NCI-H526 (cell line): ENCODE measurements around the gene RETREG2.
A peak's percentile ranks its signal among the peaks of the same experiment; 100 is the strongest.

Experiments used
- DNase-seq, 2 experiments: peaks; one replicate each; lab custom pipeline; 2025; lab: John Stamatoyannopoulos, UW

RETREG2 gene, protein sequence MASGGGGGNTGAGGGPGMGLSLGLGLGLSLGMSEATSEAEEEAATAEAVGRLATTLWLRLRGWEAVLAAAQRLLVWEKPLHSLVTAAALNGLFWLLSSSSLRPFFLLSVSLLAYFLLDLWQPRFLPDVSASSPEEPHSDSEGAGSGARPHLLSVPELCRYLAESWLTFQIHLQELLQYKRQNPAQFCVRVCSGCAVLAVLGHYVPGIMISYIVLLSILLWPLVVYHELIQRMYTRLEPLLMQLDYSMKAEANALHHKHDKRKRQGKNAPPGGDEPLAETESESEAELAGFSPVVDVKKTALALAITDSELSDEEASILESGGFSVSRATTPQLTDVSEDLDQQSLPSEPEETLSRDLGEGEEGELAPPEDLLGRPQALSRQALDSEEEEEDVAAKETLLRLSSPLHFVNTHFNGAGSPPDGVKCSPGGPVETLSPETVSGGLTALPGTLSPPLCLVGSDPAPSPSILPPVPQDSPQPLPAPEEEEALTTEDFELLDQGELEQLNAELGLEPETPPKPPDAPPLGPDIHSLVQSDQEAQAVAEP

DNA sequence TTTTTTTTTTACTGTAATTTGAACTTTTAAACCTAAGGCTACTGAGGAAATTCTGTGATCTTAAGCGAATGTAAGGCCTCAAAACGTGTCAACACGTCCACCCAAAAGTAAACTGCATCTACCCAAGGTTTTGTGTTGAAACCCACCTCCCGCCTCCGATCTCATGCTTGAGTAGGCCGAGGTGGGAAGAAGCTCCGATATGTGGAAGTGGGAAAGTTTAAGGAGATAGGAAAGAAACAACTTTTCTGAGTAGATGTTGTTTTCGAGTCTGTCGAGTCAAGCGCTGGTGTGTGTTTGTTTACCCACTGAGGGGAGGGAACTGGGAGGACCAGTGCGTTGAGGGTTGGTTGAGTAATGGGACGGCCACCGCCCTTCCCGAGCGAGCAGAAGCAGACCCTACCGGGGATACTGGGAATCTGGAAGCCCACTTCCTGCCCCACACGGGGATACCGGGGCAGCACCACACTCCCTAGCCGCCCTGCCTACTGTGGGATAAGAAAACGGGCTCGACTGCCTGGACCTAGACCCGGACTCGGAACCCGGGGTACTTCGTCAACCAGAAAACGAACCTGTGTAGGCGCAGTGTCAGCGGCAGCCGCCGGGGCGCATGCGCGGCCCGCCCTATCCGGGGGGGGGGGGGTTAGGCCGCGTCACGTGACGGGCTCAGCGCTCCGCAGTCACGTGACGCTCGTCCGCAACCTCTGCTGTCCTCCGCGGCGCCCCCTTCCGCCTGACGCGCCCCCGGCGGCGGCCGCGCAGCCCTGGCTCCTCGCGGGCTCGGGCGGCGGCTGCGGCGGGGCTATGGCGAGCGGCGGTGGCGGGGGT is at the start of gene RETREG2:
Gene RETREG2, plus strand, starts transcription at position 724 of the 825 bp plus-strand sequence. Its CDS starts 78 bp downstream, at position 802.
- DNase-seq = peak; percentile 82 to 92

DNA sequence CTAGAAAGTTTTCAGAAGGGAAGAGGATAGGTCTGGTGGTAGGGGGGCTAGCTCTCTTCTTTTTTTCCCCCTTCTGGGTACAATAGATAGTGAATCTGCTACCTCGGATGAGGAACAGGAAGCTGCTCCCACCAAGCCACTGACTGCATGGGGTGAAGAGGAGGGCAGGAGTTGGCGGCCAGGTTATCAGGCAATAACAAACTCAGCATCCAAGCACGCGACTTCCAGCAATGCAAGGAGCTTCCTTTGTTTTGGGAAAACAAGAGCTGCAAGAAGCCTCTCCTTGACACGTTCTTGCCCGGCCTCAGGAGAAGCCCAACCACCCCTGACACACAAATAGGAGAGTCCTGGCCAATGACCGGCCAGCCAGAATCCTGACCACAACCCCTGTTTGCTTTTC is 49.7 kb upstream of the RETREG2 start:
- DNase-seq = no peak

DNA sequence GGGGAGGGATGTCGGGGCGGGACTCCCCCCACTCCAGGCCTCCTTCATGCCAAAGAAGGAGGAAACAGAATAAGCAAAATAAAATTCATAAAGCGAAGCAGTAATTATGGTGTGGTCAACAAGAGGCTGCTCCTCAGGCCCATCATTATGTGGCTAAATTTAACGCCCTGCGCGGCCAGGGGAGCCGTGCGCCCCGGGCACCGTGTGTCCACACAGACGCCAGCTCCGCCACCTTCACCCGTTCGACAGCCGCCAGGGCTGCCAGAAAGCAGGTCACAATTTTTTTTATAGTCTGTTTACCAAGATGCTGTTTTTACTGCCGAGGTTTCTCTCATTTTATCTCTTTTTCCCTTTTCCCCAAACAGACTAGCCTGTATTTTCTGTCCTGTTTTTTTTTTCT is 48.5 kb upstream of the RETREG2 start:
- no peak for DNase-seq

DNA sequence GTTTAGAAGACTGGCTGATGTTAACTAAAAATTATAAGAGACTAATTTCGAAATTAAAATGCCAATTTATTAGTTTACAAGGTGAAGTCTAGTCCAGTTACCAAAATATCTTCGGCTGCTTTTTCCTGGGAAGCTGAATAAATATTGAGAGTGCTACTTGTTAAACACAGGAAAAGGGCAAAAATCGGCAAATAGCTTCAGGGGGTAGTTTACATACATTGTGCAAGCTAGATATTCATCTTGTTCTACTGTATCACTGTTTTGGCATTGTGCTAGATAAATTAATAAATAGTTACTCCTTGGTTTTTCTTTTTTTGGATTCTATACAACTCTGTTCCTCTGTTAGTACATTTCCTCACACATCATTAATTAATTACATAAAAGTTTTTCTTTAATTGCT is 46.7 kb upstream of the RETREG2 start:
- no peak for DNase-seq

DNA sequence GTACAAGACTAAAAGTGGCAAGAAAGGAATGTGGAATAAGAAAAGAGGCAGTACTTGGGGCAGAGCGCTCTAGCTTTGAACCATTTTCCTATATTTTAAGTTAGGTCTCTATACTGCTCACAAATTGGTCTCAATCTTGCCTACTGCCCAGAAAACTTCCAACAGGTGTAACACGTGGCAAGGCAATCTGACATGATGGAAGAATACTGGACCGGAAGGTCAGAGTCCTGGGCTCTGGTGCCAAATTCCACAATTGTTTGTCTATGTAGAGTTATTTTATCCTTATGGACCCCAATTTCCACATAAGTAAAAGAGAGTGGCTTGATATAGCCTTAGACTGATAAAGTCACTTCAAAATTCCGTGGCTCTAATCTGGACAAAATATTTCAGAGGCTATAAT is 46.3 kb upstream of the RETREG2 start:
- no peak for DNase-seq

DNA sequence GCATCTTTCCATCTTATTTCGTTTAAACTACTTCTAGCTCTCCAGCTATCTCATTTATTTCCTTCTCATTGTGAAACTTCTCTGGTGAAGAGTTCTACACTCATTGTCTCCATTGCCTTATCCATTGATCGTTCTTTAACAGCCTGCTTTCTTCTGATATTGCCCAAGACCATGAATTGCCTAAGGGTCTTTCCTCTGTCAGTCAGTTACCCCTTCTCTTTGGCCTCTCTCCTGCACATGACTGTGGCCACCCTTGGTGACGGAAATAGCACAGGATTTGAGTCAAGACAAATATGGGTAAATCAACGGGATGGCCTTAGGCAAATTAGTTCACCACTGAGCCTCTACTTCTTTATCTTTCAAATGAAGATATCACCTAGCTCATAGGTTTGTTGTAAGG is 44.1 kb upstream of the RETREG2 start:
- no peak for DNase-seq

DNA sequence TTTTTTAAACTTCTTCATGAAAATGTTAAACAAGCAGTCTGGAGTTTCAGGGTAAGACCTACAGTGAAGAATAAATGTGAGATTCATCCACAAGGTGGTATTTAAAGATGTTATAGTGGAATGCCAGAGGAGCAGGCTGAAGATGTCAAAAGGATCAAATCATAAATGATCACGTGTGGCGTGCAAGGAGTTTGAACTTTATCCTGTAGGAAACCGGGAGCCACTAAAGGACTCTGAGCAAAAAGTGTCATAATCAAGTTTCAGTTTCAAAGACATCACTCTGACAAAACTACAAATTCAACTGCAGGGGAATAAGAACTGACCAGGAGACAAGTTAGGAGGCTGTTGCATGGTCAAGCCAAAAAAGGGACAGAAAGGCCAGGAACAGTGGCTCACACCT is 37.4 kb upstream of the RETREG2 start:
- no peak for DNase-seq

DNA sequence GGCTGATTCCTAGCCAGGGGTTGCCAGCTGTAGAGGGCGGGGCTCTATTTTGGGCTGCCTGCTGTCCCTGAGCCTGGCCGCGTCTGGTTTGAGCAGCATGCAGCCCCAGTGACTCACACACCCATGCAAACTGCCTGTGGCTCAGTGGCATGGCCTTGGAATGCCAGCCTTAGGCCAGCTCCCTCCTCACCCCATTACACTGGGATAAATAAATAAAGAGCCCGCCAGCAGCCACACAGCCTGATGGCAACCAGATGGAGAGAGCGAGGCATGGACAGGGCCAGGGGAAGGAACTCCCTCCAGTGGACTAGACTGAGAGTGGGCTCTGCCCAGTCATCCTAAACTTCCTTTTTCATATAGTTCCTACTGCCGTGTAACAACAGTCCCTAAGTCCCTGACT is 35.7 kb upstream of the RETREG2 start:
- no peak for DNase-seq

DNA sequence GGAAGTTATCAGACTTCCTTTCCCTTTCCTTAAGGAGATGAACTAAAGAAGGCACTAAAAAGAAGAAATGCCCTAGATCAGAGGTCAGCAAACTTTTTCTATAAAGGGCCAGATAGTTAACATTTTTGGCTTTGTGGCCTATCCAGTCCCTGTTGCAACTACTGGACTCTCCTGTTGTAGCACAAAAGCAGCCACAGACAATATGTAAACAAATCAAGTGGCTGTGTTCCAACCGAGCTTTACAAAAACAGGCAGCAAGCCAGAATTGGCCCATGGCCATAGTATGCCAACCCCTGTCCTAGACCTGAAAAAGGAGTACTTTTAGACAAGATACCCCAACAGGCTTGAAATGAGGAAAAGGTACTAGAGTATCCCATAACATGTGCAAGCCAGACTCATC is 28.4 kb upstream of the RETREG2 start:
- no peak for DNase-seq

DNA sequence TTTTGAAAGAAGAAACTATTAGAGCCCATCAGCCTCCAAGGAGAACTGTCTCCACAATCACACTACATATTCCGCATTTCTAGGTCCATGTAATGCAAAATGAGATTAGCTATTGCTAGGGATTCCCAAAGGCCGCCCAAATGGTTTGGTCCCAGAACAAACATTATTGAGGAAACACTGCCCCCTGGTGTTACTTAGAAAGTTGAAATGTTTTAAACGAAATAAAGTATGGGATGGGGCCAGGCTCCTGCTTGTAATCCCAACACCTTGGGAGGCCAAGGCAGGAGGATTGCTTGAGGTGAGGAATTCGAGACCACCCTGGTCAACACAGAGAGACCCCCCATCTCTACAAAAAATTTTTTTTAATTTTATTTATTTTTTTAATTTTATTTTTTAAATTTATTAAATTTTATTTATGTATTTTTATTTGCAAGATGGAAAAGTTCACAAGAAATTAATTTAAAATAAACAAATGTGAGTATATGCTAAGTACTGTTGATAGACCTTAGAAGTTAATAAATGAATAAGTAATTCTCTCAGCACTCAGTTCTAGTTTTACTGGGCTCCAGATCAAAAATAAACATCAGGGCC is 22.9 kb upstream of the RETREG2 start:
- DNase-seq = peak; percentile 79 to 91

DNA sequence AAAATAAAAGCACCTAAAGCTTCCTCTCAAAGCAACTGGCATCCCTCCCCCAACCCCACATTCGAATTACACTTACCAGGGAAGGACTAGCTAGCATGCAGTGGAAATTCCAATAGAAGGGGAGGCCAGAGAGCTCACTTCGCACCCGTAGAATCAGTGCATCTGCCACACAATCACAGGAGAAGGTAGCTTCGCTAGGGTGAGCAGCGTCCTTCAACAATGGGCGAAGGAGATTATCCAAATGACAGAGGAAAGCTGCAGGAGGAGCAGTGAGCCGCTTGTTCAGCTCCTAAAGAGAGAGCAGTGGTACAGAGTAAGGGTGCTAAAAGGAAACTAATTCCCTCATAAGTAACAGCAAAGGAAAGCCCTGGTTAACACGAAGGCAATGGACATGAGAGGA is 20.7 kb upstream of the RETREG2 start:
- DNase-seq = no peak

DNA sequence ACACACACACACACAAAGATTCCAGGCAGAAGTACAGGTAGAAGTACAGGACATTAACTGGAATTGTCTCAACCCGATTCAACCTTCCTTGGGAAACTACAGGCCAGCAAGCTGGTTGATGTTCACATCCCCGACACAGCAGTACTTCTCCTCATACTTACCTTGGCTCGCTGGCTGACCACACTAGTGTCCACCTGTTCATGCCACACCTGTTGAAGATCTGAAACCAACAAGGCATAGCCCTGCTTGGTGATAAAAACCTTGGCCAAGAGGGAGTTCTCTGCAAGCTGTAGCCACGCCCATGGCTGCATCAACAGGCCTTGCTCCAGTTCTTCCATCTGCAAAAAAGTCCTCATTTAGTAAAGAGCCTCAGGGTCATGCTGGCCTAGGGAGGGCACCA is 20.1 kb upstream of the RETREG2 start:
- DNase-seq = no peak

DNA sequence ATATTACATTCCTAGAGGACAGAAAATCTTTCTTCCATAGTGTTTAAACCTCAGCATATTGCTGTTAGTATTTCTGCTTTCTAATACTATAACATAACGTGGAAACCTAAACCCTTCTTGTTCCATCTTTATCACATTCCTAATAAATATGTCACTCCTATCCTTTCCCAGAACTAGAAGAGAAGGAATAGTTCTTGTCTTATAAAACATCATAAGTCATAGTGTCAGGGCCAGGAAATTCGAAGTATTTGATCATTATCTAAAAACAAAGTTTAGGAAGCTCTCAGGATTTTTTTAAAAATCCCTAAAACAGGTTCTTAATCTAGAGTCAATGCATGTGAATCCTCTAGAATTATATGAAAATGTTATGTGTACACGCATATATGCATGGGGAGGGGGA is 19.5 kb upstream of the RETREG2 start:
- DNase-seq = no peak

DNA sequence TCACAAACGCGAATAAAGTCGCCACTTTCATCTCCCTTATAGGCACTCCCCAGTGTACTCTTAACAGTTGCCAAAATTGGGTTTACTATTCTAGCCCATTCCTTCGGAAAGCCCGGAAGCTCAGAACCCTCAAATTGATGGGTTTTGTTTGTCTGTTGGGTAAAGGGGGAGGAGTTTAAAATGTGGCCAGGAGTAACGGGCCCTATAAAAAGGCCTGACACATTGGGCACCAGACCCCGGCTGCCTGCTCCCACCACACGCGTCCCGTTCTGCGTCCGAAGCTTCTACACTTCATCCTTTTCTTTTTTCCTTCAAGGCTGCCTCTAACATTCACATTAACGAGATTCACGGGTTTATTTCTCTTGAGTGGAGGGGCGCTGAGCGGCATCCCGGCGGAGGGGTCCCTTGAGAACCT is 18.3 kb upstream of the RETREG2 start:
- DNase-seq = no peak

DNA sequence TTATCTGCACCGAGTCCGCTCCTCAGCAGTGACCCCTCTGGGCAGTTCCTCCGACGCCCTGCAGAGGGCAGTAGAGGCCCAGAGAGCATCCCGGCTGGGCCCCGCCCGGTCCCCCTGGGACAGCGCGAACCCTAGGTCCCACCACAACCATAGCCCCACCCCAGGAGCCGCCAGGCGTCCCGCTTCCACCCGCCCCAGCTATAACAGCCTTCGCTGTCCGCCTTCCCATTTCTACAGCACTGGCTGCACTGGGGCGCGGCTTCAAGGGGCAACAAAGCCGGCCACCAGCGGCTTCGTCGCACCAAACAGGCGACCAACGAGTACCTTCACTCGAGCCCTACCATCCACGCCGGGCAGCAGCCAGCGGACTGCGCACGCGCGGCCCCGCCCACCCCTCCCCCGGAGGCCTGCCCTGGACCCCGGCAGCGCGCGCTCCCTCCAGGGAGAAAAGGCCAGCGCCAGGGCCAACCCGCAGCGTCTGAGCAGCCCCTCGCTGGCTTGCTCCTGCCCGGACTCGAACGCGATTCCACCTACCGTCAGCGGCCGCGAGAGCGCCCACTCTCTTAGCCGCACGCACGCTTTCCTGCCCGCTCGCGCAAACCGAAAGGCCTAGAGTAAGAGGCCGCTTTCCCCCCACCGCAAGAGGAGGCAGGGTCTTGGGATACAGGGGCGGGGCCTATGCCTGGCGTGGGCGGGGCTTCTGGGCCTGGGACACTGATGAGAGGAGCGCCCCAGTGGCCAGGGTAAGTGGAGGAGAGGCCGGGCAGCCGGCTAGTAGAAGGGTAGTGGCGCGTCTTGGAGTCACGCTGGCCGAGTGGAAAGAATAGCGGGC is 17.7 kb upstream of the RETREG2 start, which contains the start of gene NHEJ1:
Gene NHEJ1, minus strand, starts transcription at position 630 of the 832 bp plus-strand sequence. CDS start 2,453 bp downstream, outside the sequence.
- peak; percentile 94 to 97 for DNase-seq

DNA sequence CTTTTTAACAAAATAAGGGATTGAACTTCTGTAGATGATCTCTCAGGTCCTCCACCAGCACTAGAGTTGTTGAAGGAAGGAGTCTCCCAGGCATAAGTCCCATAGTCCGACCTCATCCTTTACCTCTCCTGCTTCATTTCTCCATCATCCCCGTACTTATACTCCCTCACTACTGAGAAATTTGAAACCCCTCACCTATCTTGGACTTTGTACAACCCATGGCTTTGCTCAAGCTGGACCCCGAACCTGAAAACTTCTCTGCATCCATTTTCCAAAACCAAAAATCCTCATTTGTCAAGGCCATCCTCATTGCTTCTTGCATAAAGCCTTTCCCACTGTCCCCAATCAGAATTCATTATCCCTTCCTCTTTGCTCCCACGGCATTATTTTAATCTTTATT is 17.0 kb upstream of the RETREG2 start:
- peak; percentile 38 to 41 for DNase-seq

DNA sequence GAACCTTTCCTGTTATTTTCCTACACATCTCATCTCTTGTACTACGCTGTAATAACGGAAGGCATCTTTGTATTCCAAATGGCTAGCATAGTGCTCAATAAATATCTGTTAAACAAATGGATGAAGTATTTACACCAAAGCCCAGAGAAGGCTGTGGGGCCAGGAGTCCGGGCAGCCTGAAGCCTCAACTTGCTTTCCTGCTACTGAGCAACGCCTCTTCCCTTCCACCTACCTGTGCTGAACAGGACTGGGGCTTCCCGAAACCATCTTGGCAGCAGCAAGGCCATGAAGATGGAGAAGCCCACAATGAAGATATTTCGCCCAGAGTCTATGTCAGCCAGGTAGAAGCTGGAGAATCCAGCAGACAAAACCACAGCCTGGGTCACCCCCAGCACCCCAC is 14.9 kb upstream of the RETREG2 start:
- DNase-seq = no peak

DNA sequence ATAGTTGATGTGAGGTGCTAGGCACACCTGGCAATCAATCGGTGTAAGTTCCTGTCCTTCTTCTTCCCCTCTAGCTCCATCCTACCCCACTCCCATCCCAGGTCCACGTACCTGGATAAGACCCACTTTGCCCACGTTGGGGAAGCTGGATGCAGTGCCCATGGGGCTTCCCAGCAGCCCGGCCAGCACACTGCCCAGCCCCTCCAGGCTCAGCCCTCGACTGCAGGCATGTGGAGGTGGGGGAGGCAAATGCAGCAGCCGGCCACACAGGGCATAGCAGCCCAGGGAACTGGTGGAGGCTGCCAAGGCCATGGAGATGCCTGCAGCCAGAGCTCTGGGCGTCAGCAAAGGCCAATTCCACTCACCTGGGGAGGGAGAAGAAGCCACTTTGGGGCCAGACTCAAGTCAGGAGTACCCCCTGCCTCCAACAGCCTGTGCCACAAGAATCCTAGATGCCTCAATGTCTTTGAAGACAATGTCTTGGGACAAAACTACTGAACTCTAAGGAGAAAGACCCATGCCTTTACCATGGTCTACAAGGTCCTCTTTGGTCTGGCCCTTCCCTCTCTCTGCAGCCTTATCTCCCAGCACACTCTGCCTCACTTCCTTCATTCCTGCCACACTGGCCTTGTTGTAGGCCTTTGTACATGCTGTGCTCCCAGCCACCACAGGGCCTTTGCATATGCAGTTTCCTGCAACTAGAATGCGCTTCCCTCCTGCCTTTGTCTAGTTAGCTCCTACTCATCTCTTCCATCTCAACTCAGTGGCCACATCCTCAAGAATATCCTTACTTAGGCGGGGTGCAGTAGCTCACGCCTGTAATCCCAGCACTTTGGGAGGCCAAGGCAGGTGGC is 12.8 kb upstream of the RETREG2 start:
- no peak for DNase-seq

DNA sequence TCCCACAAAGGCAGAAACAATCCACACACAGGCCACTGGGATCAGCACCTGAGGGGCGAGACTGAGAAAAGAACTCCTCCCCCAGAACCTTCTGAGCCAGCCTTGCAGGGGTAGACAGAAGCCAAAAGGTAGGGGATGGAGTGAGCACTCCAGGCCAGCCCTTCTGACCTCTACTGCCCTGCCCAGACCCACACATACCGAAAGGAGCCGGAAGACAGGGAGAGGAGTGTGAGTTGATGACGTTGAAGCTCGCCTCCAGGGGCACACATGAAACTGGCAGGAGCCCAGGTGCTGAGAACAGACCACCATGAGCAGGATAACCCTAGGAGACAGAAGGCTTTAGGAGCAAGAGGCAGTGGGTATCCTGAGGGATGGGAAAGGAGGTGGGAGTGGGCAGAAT is 10.1 kb upstream of the RETREG2 start:
- no peak for DNase-seq

DNA sequence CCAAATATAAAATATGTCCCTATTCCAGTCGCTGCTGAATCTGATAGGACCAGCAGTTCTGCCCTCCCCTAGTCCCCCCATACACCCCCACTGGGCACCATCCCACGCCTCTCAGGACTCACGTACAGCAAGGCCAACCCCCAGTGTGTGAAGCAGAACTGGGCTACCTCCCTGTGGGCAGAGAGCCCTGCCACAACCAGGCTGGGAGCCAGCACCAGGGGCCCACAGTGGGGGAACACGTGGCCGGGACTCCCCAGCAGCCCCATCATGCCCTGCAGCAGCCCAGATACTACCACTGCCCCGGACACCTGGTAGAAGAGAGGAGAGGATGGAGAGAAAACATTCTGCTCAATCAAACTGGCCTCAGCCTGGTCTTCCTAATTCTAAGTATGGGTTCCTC is 9.5 kb upstream of the RETREG2 start:
- no peak for DNase-seq

DNA sequence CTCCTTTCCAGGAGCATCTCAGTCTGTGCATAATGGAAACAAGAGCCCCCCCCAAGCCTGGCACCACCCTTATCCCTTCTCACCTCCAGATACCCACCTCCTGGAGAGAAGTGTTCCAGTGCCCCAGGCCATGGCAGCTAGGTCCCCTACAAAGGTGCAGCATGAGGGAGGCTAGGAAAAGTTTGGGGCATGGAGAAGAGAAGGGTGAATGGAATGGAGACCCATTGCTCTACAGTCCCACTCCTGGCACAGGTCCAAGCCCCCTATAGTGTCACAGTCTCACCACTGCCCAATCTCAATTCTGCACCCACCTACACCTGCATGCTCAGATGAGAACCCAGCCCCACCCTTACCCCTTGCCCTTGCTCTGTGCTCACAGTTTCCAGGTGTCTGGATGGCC is 9.1 kb upstream of the RETREG2 start:
- no peak for DNase-seq
